Pons (tissue), 1 donor: ENCODE data around the gene KRT13.
"Not testable (repeated sequence)": the region's sequence is repeated elsewhere in the genome, so short reads cannot be mapped to it uniquely, and the experiment has no call there.

ENCODE experiments used
- DNase-seq: peaks from one replicate; pipeline ENCODE4 v3.0.0-alpha.2; 2016; ENCODE audit warnings: low spot score

The KRT13 gene

DNA sequence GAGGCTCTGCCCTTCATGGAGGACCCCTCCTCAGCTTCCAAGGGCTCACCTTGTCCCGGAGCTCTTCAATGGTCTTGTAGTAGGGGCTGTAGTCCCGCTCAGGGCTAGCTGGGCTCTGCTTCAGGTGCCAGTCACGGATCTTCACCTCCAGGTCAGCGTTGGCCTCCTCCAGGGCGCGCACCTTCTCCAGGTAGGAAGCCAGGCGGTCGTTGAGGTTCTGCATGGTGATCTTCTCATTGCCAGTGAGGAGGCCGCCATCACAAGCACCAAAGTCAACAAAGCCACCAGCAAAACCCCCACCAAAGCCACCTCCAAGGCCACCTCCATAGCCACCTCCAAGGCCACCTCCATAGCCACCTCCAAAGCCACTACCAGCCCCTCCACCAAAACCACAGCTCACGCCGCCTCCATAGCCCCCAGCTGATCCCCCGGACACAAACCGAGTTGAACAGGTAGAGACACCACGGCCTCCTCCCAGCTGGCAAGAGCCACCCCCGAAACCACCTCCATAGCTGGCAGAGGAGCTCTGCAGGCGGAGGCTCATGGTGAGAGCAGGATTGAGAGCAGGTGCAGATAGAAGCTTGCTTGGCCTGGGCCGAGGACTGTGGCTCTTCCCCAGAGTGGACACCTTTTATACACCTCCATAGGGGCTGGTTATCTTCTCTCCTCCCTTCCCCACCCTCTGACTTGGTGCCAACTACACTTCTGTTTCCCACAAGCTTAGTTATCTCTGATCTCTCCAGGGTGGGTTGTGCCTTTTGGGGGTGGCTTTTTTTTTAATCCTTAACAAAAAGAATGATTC, at the start of gene KRT13:
TSS of gene KRT13 (minus strand) at position 606 of the 802 bp plus-strand sequence. CDS start at position 544, 62 bp downstream.
- no peak for DNase-seq

DNA sequence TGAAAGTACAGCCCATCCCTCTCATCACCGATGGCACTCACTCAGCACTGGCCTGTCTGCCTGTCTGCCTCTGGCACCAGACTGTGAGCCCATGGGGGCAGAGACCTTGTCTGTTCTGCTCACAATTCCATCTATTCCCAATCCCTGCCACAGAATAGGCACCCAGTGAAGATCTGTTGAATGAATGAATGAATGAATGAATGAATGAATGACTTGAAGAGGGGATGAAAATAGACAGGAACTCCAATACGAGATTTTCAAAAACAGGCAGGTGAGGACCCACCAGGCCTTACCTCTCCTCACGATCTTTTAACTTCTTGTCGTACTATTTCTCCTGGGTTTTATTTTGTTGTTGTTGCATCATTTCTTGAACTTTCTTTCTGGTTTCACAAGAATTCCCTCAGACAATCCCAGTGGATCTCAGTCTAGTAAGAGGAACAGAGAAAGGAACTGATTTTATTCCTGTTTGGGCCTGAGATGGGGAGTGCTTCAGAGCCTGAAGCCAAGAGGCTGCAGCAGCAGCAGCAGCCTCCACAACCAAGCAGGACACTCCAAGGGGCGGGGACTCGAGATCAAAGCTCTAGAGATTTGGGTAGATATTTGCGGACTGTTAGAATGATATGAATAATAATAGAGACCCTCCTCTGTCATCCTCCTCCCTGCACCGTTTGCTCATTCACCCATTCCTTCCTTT, 48.7 kb upstream of the KRT13 start:
- DNase-seq: no peak

GRCh38 chr17:41553176-41553575, 47.8 kb upstream of the KRT13 start:
- no peak for DNase-seq

GRCh38 chr17:41552455-41552854, 47.0 kb upstream of the KRT13 start:
- DNase-seq: no peak

GRCh38 chr17:41551365-41551764, 46.0 kb upstream of the KRT13 start:
- DNase-seq: no peak

GRCh38 chr17:41549596-41550039, 44.2 kb upstream of the KRT13 start:
- DNase-seq: no peak

GRCh38 chr17:41548844-41549595, 43.6 kb upstream of the KRT13 start:
- peak; percentile 74 for DNase-seq

GRCh38 chr17:41547921-41548843, 42.8 kb upstream of the KRT13 start:
- DNase-seq: no peak

GRCh38 chr17:41547378-41547841, 42.0 kb upstream of the KRT13 start:
- DNase-seq: no peak

DNA sequence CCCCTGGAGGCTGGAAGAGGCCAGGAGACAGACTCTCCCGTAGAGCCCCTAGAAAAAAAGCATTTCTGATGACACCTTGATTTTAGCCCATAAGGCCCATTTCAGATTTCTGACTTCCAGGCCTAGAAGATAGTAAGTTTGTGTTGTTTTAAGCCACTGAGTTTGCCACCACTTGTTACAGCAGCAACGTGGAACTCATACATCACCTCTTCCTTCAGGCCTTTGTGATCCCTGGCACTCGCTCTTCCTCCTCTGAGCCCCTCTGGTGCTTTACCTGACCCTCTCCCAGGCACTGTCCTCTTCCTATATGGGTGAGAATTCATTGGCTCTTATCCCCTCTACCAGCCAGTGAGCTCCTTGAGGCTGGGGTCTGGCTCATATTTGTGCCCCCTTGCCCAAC, 41.4 kb upstream of the KRT13 start:
- DNase-seq: no peak

DNA sequence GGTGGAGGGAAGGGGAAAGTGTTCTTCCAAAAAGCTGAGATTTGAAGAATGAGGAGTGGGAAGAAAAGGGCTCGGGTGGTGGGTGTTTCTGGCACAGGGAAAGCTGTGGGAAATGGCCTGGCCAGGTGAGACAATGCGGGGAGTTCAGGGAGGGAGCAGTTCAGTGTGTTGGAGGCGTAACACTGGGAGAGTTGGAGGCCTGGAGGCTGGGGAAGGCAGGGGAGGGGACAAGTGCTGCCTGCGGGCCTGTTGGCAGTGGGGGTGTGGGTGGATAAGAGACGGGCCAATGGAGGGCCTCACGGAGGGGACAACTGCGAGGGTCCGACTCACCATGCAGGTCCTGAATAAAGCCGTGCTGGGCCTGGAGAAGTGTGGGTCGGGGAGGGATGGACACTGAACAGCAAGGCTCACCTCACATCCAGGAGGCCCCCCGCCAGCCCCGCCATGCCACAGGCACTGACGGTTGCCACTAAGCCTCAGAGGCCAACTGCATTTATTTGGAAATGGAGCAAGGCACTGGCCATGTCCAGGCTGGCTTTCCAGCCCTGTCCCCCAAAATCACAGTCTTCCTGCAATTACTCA, 40.5 kb upstream of the KRT13 start:
- no peak for DNase-seq

DNA sequence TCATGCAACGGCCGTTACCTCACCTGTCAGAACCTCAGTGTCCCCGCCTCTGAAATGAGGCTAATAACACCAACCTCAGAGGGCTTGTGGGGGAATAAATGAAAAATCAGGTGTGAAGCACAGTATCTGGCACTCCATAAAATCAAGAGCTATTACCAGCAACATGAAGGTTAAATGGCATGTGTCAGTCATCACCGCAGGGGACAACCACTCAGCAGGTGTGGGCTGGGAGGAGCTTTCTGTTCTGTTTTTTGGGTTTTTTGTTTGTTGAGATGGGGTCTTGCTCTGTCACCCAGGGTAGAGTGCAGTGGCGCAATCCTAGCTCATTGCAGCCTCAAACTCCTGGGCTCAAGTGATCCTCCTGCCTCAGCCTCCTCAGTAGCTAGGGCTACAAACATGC, 39.5 kb upstream of the KRT13 start:
- no peak for DNase-seq

DNA sequence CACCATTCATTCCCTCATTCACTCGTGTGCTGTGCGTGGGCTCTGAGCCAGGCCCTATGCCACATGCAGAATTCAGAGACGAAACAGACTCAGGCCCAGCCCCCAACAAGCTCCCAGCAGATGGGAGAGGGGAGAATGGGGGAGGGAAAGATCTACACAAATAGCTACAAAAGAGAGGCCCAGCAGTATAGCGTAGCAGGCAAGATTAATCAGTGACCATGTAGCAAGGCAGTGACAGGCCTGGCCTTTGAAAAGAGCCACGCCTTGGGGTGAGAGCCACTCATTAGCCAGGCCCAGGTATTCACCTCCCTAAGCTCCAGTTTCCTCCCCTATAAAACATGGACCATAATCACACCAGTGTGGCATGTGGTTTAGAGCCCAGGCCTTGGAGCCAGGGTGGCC, 39.1 kb upstream of the KRT13 start:
- DNase-seq: no peak

DNA sequence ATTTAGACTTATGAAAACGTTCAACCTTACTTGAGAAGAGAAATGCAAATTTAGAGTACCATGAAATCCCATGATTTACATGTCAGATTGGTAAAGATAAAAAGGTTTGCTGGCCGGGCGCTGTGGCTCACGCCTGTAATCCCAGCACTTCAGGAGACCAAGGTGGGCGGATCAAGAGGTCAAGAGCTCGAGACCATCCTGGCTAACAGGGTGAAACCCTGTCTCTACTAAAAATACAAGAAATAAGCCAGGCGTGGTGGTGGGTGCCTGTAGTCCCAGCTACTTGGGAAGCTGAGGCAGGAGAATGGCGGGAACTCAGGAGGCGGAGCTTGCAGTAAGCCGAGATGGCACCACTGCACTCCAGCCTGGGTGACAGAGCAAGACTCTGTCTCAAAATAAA, 37.4 kb upstream of the KRT13 start:
- not testable (repeated sequence) for DNase-seq

DNA sequence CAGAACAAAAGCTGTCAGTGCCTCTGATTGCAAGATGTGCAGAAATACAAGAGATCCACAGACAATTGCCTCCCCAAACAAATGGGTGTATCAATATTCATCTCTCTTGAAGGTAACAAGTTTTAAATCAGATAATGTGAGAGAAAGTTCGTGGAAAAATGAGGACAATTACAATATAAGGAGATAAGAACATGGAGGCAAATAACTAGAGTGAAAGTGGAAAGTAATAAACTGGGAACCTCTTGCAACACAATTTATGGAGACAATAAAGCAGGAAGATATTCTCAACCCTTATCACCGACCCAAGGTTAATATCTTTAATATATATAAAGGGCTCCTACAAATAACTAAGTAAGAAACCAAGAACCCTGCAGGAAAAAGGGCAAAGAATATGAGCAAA, 36.9 kb upstream of the KRT13 start:
- no peak for DNase-seq

- DNase-seq: no peak
Measured at GRCh38 chr17:41540921-41541625, 35.7 kb upstream of the KRT13 start.

- DNase-seq: no peak
Measured at GRCh38 chr17:41539979-41540701, 34.7 kb upstream of the KRT13 start.

- DNase-seq: no peak
Measured at GRCh38 chr17:41539071-41539492, 33.7 kb upstream of the KRT13 start.

DNA sequence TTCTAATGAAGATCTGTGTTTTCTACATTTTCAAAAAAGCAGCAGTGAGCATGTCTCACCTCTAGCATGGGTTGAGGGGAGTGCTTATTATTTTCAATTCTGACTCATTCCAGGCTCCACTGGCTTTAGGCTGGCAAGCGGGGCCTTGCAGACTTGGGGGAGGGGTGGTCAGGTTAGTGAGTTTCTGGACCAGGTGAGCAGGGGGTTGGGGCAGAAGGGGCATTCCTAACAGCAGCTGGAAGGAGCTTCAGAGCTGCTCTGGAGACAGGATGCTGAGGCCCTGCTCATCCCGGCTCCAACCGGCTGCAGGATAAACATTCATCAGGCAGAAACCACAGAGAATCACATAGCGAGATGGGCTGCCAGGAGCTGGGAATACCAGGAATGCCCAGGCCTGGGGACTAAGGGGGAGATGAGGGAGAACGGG, 33.2 kb upstream of the KRT13 start:
- no peak for DNase-seq

DNA sequence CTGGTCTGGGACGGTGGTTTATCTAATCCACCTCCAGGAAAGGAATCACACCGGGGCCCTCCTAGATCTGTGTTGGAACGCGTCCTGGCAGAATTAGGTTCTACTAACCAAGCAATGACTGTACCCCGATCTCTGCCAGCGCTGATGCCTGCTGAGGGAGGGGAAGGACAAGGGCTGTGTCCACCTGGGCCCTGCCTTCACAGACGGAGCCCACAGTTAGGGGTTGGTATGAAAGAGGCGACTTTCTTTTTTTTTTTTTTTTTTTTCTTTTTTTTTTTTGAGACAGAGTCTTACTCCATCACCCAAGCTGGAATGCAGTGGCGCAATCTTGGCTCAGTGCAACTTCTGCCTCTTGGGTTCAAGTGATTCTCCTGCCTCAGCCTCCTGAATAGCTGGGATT, 32.6 kb upstream of the KRT13 start:
- no peak for DNase-seq
